ENCODE data around the gene CDCP1. TPM values are rescaled to one million over a fixed set of nuclear protein-coding genes. Genes with fewer than 3 reads are reported as not detected.

CDCP1 gene, protein sequence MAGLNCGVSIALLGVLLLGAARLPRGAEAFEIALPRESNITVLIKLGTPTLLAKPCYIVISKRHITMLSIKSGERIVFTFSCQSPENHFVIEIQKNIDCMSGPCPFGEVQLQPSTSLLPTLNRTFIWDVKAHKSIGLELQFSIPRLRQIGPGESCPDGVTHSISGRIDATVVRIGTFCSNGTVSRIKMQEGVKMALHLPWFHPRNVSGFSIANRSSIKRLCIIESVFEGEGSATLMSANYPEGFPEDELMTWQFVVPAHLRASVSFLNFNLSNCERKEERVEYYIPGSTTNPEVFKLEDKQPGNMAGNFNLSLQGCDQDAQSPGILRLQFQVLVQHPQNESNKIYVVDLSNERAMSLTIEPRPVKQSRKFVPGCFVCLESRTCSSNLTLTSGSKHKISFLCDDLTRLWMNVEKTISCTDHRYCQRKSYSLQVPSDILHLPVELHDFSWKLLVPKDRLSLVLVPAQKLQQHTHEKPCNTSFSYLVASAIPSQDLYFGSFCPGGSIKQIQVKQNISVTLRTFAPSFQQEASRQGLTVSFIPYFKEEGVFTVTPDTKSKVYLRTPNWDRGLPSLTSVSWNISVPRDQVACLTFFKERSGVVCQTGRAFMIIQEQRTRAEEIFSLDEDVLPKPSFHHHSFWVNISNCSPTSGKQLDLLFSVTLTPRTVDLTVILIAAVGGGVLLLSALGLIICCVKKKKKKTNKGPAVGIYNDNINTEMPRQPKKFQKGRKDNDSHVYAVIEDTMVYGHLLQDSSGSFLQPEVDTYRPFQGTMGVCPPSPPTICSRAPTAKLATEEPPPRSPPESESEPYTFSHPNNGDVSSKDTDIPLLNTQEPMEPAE
- total RNA-seq, result 7.4 and 8.1 TPM in 2 replicates

DNA sequence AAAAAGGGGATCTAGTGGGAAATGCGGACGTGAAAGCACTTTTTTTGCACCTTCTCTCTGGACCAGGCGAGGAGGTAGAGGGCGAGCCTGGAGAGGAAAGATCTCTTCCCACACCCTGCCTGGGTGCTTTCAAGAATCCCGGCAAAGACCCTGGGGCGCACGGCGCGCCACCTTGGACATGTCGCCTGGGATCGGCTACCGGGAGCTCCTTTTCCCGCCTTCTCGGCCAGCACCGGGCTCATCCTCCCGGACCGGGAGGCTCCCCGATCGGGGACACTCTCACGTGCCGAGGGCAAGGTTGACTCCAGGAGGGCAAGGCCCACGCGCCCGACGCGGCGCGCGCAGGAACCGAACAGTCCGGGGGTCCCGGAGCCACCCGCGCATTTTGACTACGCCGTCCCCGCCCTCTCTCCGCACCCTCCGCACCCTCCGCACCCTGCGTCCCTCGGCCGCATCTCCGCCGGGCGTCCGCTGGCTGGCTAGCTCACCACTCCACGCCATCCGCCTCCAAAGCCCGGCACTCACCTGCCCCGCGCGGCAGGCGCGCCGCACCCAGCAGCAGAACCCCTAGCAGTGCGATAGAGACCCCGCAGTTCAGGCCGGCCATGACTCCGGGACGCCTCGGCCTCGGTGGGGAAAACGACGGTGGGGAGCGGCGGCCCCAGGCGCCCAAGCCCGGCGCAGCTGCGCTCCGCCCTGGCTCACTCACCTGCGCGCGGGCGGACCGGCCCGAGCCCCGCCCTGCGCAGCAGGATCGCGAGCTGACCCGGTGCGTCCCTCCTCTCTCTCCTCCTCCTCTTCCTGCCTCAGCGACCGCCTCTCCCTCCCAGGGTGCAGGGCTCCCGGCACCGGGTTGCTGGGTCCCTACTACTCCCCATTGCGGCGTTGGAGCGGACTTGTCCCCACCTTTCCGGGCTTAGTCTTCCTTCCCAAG lies at the start of gene CDCP1:
CDCP1 (minus strand) TSS at position 698 of the 934 bp plus-strand sequence; CDS start at position 607, 91 bp downstream.
- Mint-ChIP-seq H3K9me3 (peaks cover 14% of the 10 kb centered on the region), H3K27me3 (ENCODE audit: low read depth) (peaks cover 34% of the 10 kb centered on the region), H3K36me3 (ENCODE audit: low read depth) (peaks cover 3% of the 10 kb centered on the region), H3K27ac (peak within 1 kb of the TSS; percentile 75), H3K4me1 (ENCODE audit: low read depth) (peaks cover 18% of the 10 kb centered on the region), H3K4me3 (ENCODE audit: low read depth) (peak within 1 kb of the TSS; percentile 95)
- DNase-seq (ENCODE audit: low spot score), result peak; percentile 12
- intact Hi-C loops (cut with micrococcal nuclease), result no loop called here

DNA sequence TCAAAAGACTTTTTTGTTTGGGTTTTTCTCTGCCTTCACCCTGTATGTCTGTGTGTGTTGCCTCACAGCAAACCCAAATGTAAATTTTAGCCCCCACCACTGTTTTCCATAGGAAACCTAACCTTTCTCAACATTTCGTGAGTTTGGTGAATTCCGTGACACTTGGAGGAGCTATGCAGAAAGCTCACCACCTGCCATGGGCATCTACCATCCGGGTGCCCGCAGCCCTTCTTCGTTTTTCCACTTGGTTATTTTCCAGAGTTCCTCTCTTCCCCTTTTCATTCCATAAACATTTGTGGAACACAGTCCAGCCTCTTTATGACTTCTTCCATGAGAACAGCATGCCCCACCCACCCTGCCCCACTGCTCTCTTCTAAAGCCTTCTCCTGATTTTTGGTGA lies 48.6 kb upstream of the CDCP1 start:
- Mint-ChIP-seq H3K27me3 (ENCODE audit: low read depth) (peaks cover 13% of the 10 kb centered on the region), H3K27ac (no peak overlapping the region), H3K4me1 (ENCODE audit: low read depth) (peaks cover 16% of the 10 kb centered on the region), H3K9me3 (no peaks in the 10 kb centered on the region), H3K4me3 (ENCODE audit: low read depth) (no peak overlapping the region), H3K36me3 (ENCODE audit: low read depth) (no peaks in the 10 kb centered on the region)
- intact Hi-C loops (cut with micrococcal nuclease), result no loop called here
- no peak for DNase-seq (ENCODE audit: low spot score)

DNA sequence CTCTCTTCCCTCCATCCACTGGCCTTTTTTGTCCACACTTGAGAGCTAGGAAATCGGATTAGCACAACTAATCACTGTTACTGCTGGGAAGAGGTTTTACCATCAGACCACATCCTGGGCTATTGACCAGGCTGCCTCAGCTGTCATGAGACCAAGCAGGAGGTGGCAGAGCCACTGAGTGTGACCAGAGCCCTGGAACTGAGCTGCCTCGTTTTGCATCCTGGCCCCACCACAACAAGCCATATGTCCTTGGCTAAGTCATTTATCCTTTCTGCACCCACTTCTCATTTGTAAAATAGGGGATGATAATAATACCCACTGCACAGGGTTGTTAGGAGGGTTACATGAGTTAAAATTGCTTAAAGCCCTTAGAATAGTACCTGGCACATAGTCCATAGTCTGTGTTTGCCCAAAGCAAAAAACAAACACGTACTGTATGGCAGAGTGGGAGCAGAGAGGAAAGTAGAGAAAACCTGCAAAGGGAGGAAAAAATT lies 45.8 kb upstream of the CDCP1 start:
- peaks cover 11% of the 10 kb centered on the region for H3K27me3 Mint-ChIP-seq (ENCODE audit: low read depth)
- no peak overlapping the region for H3K4me3 Mint-ChIP-seq (ENCODE audit: low read depth)
- no peak for DNase-seq (ENCODE audit: low spot score)
- intact Hi-C loops (cut with micrococcal nuclease), result no loop called here
- H3K36me3 Mint-ChIP-seq (ENCODE audit: low read depth), result no peaks in the 10 kb centered on the region
- H3K9me3 Mint-ChIP-seq, result no peaks in the 10 kb centered on the region
- peaks cover 34% of the 10 kb centered on the region for H3K4me1 Mint-ChIP-seq (ENCODE audit: low read depth)
- no peak overlapping the region for H3K27ac Mint-ChIP-seq

DNA sequence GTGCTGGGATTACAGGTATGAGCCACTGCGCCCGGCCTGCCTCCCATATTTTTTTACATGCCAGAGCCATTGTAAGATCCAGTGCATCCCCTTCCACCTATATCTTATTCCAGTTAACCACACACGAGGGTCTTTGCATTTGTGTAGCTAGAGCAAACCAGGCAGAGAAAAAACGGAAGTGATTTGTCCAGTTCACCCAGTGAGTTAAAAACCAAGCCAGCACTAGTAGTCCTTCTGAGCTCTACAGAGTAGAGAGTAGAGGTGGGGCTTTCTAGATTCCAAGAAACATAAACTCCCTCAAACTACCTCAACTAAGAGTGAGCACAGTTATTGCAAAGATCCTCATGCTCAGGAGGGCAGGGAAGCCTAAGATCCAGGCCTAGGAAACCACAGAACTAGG lies 45.2 kb upstream of the CDCP1 start:
- no peak for DNase-seq (ENCODE audit: low spot score)
- intact Hi-C loops (cut with micrococcal nuclease), result no loop called here
- no peaks in the 10 kb centered on the region for H3K9me3 Mint-ChIP-seq
- H3K4me3 Mint-ChIP-seq (ENCODE audit: low read depth), result no peak overlapping the region
- no peaks in the 10 kb centered on the region for H3K36me3 Mint-ChIP-seq (ENCODE audit: low read depth)
- no peak overlapping the region for H3K27ac Mint-ChIP-seq
- peaks cover 9% of the 10 kb centered on the region for H3K27me3 Mint-ChIP-seq (ENCODE audit: low read depth)
- H3K4me1 Mint-ChIP-seq (ENCODE audit: low read depth), result peaks cover 32% of the 10 kb centered on the region

DNA sequence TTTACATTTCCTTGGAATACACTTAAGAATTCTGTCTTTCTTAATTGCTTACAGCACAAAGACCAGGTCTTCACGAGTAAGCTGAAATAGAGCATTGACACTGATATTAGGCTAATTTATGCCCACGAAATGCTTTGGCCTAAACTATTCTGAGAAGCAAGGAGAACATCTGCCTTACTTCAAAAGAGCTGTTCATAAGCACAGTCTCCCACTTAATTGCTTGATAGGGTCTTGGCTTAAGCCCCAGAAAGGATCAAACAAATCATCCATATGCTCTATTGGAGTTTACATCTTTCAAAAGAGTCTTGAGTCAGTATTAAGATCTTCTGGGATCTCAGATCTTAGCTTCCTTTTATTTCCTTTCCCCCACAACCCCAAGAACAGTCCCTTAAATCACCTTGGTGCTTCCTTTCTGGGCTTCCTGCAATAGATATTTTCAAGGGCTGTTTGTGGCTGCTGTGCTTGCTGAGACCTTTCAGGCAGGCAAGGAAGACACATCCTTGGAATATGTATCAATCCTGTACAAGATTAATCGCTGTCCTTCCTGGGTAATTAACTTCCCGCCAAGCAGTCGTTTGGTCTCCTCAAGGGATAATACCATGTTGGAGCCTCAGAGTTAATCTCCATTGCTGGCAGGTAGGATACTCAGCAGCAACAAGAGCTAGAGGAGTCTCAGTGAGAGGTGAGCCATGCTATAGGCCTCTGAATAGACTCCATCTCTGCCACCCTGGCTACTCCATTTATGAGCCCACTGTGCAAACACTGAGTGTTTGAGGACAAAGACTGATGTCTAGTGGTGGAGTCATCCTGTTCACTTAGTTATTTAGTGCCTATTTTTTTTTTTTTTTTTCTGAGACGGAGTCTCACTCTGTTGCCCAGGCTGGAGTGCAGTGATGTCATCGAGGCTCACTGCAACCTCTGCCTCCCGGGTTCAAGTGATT lies 42.8 kb upstream of the CDCP1 start:
- intact Hi-C loops (cut with micrococcal nuclease), result loop anchor here (1.0 to 5.0 kb wide), 4 partner anchors 19 to 122 kb away; no protein-coding TSS in a partner anchor
- H3K4me1 Mint-ChIP-seq (ENCODE audit: low read depth), result peaks cover 46% of the 10 kb centered on the region
- no peaks in the 10 kb centered on the region for H3K36me3 Mint-ChIP-seq (ENCODE audit: low read depth)
- H3K27ac Mint-ChIP-seq, result no peak overlapping the region
- DNase-seq (ENCODE audit: low spot score), result no peak
- H3K9me3 Mint-ChIP-seq, result no peaks in the 10 kb centered on the region
- H3K4me3 Mint-ChIP-seq (ENCODE audit: low read depth), result no peak overlapping the region
- peaks cover 2% of the 10 kb centered on the region for H3K27me3 Mint-ChIP-seq (ENCODE audit: low read depth)

DNA sequence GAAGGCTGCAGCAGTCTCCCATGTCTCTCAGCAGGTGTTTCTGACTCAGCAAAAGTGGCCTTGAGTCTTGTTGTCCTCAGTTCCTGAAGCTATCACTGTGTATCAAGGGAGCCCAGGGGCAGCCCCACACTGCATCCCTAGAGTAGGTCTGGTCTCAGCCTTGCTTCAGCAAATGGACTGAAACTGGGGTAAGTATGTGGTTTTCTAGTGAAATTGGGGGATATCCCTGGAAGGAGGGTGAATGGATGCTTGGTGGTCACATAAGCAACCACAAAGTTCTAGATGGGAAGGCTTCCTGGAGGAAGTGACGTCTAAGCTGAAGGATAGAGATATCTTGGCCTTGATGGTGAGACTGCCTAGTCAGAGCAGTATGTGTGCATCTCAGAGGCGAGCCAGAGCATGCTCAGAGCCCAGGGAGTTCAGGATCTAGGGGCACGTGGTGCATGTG lies 41.5 kb upstream of the CDCP1 start:
- H3K4me1 Mint-ChIP-seq (ENCODE audit: low read depth), result peaks cover 53% of the 10 kb centered on the region
- no peaks in the 10 kb centered on the region for H3K36me3 Mint-ChIP-seq (ENCODE audit: low read depth)
- peak overlapping the region; percentile 38 for H3K4me3 Mint-ChIP-seq (ENCODE audit: low read depth)
- intact Hi-C loops (cut with micrococcal nuclease), result loop anchor here (1.0 to 5.0 kb wide), 4 partner anchors 20 to 120 kb away; no protein-coding TSS in a partner anchor
- no peaks in the 10 kb centered on the region for H3K9me3 Mint-ChIP-seq
- DNase-seq (ENCODE audit: low spot score), result no peak
- peak overlapping the region; percentile 78 for H3K27ac Mint-ChIP-seq
- H3K27me3 Mint-ChIP-seq (ENCODE audit: low read depth), result peaks cover 2% of the 10 kb centered on the region

DNA sequence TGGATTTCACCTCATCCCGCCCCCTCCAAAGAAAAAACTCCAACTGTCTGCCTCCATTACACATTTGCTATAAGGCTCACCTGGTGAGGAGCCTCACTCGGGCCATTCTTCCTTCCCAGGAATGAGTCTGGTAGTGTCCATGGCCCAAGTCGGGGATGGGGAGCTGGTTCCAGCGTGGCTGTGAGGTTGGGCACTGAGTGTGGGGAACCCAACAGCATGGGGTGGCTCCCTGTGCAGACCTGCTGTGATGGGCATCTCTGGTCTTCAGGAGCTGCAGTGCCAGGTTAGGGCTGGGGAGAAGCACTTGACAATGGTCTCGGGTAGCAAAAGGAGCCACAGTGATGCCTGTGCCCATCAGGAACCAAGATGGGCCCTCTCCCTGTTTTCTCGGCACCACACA lies 40.7 kb upstream of the CDCP1 start:
- no peak for DNase-seq (ENCODE audit: low spot score)
- H3K4me1 Mint-ChIP-seq (ENCODE audit: low read depth), result peaks cover 50% of the 10 kb centered on the region
- no peak overlapping the region for H3K27ac Mint-ChIP-seq
- H3K4me3 Mint-ChIP-seq (ENCODE audit: low read depth), result no peak overlapping the region
- H3K9me3 Mint-ChIP-seq, result no peaks in the 10 kb centered on the region
- no peaks in the 10 kb centered on the region for H3K27me3 Mint-ChIP-seq (ENCODE audit: low read depth)
- intact Hi-C loops (cut with micrococcal nuclease), result loop anchor here (5.0 kb wide), 1 partner anchor 120 kb away; no protein-coding TSS in a partner anchor
- H3K36me3 Mint-ChIP-seq (ENCODE audit: low read depth), result no peaks in the 10 kb centered on the region

DNA sequence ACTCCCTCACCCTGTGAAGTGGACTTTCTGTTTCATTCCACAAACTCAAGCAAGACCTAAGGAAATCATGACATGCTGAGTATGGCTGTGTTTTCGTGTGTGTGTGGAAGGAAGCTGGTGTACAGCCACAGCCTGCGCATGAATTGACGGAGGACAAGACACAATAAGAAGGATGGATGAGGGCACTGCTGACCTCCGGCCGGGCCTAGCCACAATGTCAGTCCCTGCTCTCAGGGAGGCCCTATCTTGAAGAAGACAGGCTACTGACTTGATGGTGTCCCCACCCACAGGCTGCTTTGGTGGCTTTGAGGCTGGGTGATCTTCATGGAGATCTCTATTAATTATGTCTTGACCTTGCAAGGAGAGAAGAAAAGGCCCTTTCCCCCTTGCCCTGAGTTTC lies 39.3 kb upstream of the CDCP1 start:
- Mint-ChIP-seq H3K27ac (no peak overlapping the region), H3K4me3 (ENCODE audit: low read depth) (no peak overlapping the region), H3K36me3 (ENCODE audit: low read depth) (no peaks in the 10 kb centered on the region), H3K4me1 (ENCODE audit: low read depth) (peaks cover 43% of the 10 kb centered on the region), H3K27me3 (ENCODE audit: low read depth) (no peaks in the 10 kb centered on the region), H3K9me3 (no peaks in the 10 kb centered on the region)
- DNase-seq (ENCODE audit: low spot score), result no peak
- intact Hi-C loops (cut with micrococcal nuclease), result loop anchor here (5.0 kb wide), 1 partner anchor 118 kb away; no protein-coding TSS in a partner anchor

DNA sequence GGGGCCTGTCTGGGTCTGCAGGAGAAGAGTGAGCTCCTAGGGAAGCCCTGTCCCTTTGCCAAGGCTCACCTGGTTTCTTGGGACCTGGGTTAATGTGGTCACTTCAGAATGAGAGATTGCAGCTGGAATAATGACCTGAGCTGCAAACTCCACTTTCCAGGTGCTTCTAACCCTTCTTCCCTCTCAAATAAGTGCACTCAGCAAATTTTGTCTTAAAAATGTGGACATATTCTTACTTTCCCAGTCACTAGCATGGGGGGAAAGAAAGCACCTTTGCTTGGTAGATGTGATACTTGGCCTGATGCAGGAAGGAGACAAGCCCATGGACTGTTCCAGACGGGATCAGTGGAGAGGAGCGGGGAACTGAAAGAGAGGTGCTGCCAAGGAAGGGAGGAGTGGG lies 38.9 kb upstream of the CDCP1 start:
- intact Hi-C loops (cut with micrococcal nuclease), result loop anchor here (5.0 kb wide), 1 partner anchor 118 kb away; no protein-coding TSS in a partner anchor
- Mint-ChIP-seq H3K27me3 (ENCODE audit: low read depth) (peaks cover 2% of the 10 kb centered on the region), H3K4me3 (ENCODE audit: low read depth) (no peak overlapping the region), H3K27ac (no peak overlapping the region), H3K4me1 (ENCODE audit: low read depth) (peaks cover 43% of the 10 kb centered on the region), H3K9me3 (no peaks in the 10 kb centered on the region), H3K36me3 (ENCODE audit: low read depth) (no peaks in the 10 kb centered on the region)
- DNase-seq (ENCODE audit: low spot score), result no peak

DNA sequence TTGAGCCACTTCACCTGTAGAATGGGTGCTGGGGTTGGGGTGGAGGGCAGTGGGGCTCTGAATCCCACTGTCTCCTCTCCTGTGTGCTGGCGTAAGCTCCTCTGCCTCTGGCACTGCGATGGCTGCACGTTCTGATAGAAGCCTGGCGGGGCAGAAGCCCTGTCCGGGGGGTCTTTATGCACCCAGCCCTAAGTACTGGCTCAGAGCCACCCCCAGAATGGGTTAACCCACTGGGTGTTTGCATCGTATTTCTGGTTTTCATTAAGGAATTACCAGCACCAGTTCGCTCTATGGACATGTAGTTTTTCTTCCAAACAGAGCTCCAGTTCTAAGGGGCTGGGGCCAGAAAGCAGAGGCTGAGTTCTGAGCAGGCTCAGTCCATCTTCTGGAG lies 37.7 kb upstream of the CDCP1 start:
- intact Hi-C loops (cut with micrococcal nuclease), result no loop called here
- no peak overlapping the region for H3K27ac Mint-ChIP-seq

More for the DNA sequence above, 37.7 kb upstream of the CDCP1 start:
- no peaks in the 10 kb centered on the region for H3K9me3 Mint-ChIP-seq
- H3K4me1 Mint-ChIP-seq (ENCODE audit: low read depth), result peaks cover 40% of the 10 kb centered on the region
- H3K27me3 Mint-ChIP-seq (ENCODE audit: low read depth), result peaks cover 4% of the 10 kb centered on the region
- H3K36me3 Mint-ChIP-seq (ENCODE audit: low read depth), result no peaks in the 10 kb centered on the region
- no peak for DNase-seq (ENCODE audit: low spot score)
- H3K4me3 Mint-ChIP-seq (ENCODE audit: low read depth), result no peak overlapping the region
